GM23338 (cell line): Measurements from ENCODE around the gene CLOCK. TPM values are rescaled to one million over a fixed set of nuclear protein-coding genes. Genes with fewer than 3 reads are reported as not detected.
A peak's percentile ranks its signal among the peaks of the same experiment; 100 is the strongest.

Experiments used
- ATAC-seq: fragments of 200-7000 bp; cut with Tn5 transposase; 3 replicates; pipeline ENCODE4 v1.9.1; 2020
- DNase-seq: peaks from one replicate; pipeline ENCODE4 v3.0.0-alpha.2; 2015; ENCODE audit warnings: low spot score
- H2AFZ ChIP-seq: fragments of 200-600 bp; sonication (generic); 2 replicates; pipeline ENCODE4 v1.8.0; 2016; ENCODE audit warnings: antibody characterized with exemption, mild to moderate bottlenecking, moderate library complexity
- H3F3A ChIP-seq: fragments of 200-600 bp; sonication (generic); replicated peaks from 2 replicates; pipeline ENCODE4 v1.8.0; 2017; ENCODE audit warnings: antibody characterized with exemption, mixed run types, low read depth
- H3K27ac ChIP-seq: fragments of 200-600 bp; sonication (generic); 2 replicates; pipeline ENCODE4 v1.6.1; 2016; ENCODE audit warnings: low read depth
- H3K27me3 ChIP-seq: fragments of 200-600 bp; sonication (generic); 2 replicates; pipeline ENCODE4 v1.8.0; 2016; ENCODE audit warnings: mild to moderate bottlenecking, mixed run types, moderate library complexity; ENCODE audit not compliant: insufficient read depth
- H3K36me3 ChIP-seq: fragments of 200-600 bp; sonication (generic); 2 replicates; pipeline ENCODE4 v1.8.0; 2016; ENCODE audit warnings: mild to moderate bottlenecking; ENCODE audit not compliant: insufficient read depth
- H3K4me1 ChIP-seq: fragments of 200-600 bp; sonication (generic); 2 replicates; pipeline ENCODE4 v1.8.0; 2016; ENCODE audit warnings: mild to moderate bottlenecking, moderate library complexity; ENCODE audit not compliant: insufficient read depth
- H3K4me2 ChIP-seq: fragments of 200-600 bp; sonication (generic); 2 replicates; pipeline ENCODE4 v1.7.1; 2017; ENCODE audit warnings: mixed run types
- H3K4me3 ChIP-seq: fragments of 200-600 bp; sonication (generic); 2 replicates; pipeline ENCODE4 v1.6.1; 2016; ENCODE audit warnings: mixed run types
- H3K79me2 ChIP-seq: fragments of 200-600 bp; sonication (generic); replicated peaks from 2 replicates; pipeline ENCODE4 v1.8.0; 2017; ENCODE audit warnings: mild to moderate bottlenecking; ENCODE audit not compliant: insufficient read depth
- H3K9me2 ChIP-seq: fragments of 200-600 bp; sonication (generic); 2 replicates; pipeline ENCODE4 v1.8.0; 2017; ENCODE audit not compliant: insufficient read depth
- H4K20me1 ChIP-seq: fragments of 200-600 bp; sonication (generic); replicated peaks from 2 replicates; pipeline ENCODE4 v1.8.0; 2017; ENCODE audit warnings: mild to moderate bottlenecking; ENCODE audit not compliant: insufficient read depth
- H3K27ac Mint-ChIP-seq: 2 replicates; pipeline ENCODE4 v1.8.0; 2020; ENCODE audit warnings: inconsistent platforms, mild to moderate bottlenecking, moderate library complexity, mixed read lengths
- H3K27me3 Mint-ChIP-seq: 3 replicates; pipeline ENCODE4 v1.8.0; 2022; ENCODE audit warnings: low read depth, mild to moderate bottlenecking, moderate library complexity, mixed read lengths, inconsistent platforms; ENCODE audit not compliant: insufficient read depth, poor library complexity
- H3K36me3 Mint-ChIP-seq: 3 replicates; pipeline ENCODE4 v1.8.0; 2021; ENCODE audit warnings: low read depth, mild to moderate bottlenecking, inconsistent platforms, moderate library complexity, mixed read lengths
- H3K4me1 Mint-ChIP-seq: 3 replicates; pipeline ENCODE4 v1.8.0; 2020; ENCODE audit warnings: mild to moderate bottlenecking, inconsistent platforms, mixed read lengths
- H3K4me3 Mint-ChIP-seq: 3 replicates; pipeline ENCODE4 v1.8.0; 2021; ENCODE audit warnings: moderate library complexity, mild to moderate bottlenecking, inconsistent platforms, mixed read lengths
- H3K9me3 Mint-ChIP-seq: 3 replicates; pipeline ENCODE4 v1.8.0; 2020; ENCODE audit warnings: moderate library complexity, mild to moderate bottlenecking, inconsistent platforms, mixed read lengths
- CREB1 ChIP-seq: fragments of 250-450 bp; sonication (Bioruptor Pico); IDR thresholded peaks from 2 replicates; pipeline ENCODE4 v1.5.0; 2020; ENCODE audit warnings: low read depth, mild to moderate bottlenecking, moderate library complexity
- EZH2 ChIP-seq: fragments of 200-600 bp; sonication (generic); IDR thresholded peaks from one replicate; pipeline ENCODE4 v1.8.0; 2017; ENCODE audit warnings: antibody characterized with exemption, mild to moderate bottlenecking, low read depth; ENCODE audit not compliant: unreplicated experiment
- EZH2phosphoT487 ChIP-seq: fragments of 200-600 bp; sonication (generic); IDR thresholded peaks from one replicate; pipeline ENCODE4 v1.8.1; 2018; ENCODE audit warnings: antibody characterized with exemption; ENCODE audit not compliant: unreplicated experiment
- JUNB ChIP-seq: IDR thresholded peaks from one replicate; pipeline ENCODE4 v1.6.1; 2016; ENCODE audit warnings: antibody characterized with exemption; ENCODE audit not compliant: unreplicated experiment
- NANOG ChIP-seq: IDR thresholded peaks from 2 replicates; pipeline ENCODE4 v1.6.1; 2016; ENCODE audit warnings: antibody characterized with exemption, borderline replicate concordance
- REST ChIP-seq: IDR thresholded peaks from one replicate; pipeline ENCODE4 v1.6.1; 2018; ENCODE audit warnings: antibody characterized with exemption; ENCODE audit not compliant: unreplicated experiment
- ZNF331 ChIP-seq: fragments of 250-450 bp; sonication (Bioruptor Pico); IDR thresholded peaks from 2 replicates; pipeline ENCODE4 v1.5.0; 2020; ENCODE audit warnings: low read depth, mild to moderate bottlenecking, moderate library complexity
- ZNF462 ChIP-seq: fragments of 250-450 bp; sonication (Bioruptor Pico); IDR thresholded peaks from 2 replicates; pipeline ENCODE4 v1.5.0; 2020; ENCODE audit warnings: mild to moderate bottlenecking, moderate library complexity
- polyA plus RNA-seq: library from polyadenylated mRNA; unstranded; fragments of >200 nt; fragmentation: Nextera tagmentation; extraction: Ambion mirVana; gene quantifications from 2 replicates; pipeline ENCODE4 v1.2.1, GENCODE V29; 2016
- total RNA-seq: library from RNA; depleted of rRNA; stranded (reverse); fragments of >200 nt; shearing (Covaris generic); gene quantifications from 2 replicates; pipeline ENCODE4 v1.2.3, GENCODE V29; 2014
- TF ChIP-seq, protein P1 (sequence below), 2 experiments: fragments of 200-600 bp in 1 of 2; sonication (generic) in 1 of 2; conservative IDR thresholded peaks; 2 replicates each; pipeline versions ENCODE4 v1.5.1 to v1.6.1; 2016 to 2017; ENCODE audit warnings: antibody characterized with exemption in 2 of 2, low read depth in 2 of 2, mild to moderate bottlenecking in 2 of 2, moderate library complexity in 1 of 2

CLOCK gene
- total and polyA plus RNA-seq, 2 experiments from 2014 or later = 17.1 to 28.8 TPM

DNA sequence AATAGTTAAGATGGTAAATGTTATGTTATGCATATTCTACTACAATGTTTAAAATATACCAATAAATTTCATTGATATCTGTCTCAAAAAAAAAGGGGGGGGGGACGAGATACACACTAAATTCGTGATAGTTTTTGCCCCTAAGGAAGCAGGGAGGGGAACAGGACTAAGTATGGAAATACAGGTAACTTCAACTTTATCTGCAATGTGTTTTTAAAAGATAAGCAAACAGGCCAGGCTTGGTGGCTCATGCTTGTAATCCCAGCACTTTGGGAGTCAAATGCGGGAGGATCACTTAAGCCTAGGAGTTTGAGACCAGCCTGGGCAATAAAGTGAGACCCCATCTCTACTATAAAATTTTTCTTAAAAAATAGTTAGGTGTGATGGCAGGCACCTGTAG, 13.4 kb upstream of the CLOCK start (continued):
- TF ChIP-seq REST (no peak), NANOG (no peak), CREB1 (CRISPR knock-in tag) (no peak)

DNA sequence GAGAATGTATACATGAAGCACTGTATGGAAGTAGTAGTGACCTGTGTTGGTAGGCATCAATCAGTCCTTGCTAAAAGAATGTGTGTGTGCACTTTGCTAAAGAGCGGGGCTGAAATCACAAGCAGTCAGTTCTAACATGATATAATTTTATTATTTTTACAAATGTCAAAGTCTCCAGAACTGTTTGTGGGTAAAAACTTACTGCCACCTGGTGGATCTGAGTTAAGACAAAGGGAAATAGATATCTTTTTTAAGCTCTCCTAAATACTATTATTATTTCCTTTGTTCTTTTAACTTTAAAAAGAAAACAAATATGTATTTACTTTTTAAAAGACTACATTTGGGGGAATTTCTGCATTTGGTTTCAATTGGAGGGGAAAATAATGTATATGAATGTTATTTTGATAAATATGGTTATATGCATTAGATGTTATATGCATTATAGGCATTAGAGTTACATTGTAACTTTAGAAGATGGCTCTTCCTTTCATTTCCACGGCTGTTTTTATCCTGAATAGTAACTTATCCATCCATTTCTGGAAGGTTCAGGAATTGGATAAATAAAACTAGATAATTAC, 7.8 kb upstream of the CLOCK start:
- Histone ChIP-seq H3F3A (no peaks in the 10 kb centered on the region), H3K79me2 (no peaks in the 10 kb centered on the region), H3K27ac (no peak overlapping the region), H3K36me3 (no peaks in the 10 kb centered on the region), H3K4me1 (peaks cover 7% of the 10 kb centered on the region), H3K4me3 (no peak overlapping the region), H4K20me1 (no peaks in the 10 kb centered on the region), H2AFZ (no peak overlapping the region), H3K27me3 (no peaks in the 10 kb centered on the region), H3K4me2 (no peak overlapping the region; the same call in 1 of the 2 replicates), H3K9me2 (no peaks in the 10 kb centered on the region)
- Mint-ChIP-seq H3K9me3 (no peaks in the 10 kb centered on the region; the same call in 2 of the 3 replicates), H3K4me3 (no peak overlapping the region), H3K27ac (no peak overlapping the region), H3K36me3 (0 out of 3 replicates have a peak, but pooled peaks cover 3% of the 10 kb centered on the region), H3K4me1 (peaks cover 14% of the 10 kb centered on the region), H3K27me3 (no peaks in the 10 kb centered on the region)
- ATAC-seq = no peak; the same call in 2 of the 3 replicates
- TF ChIP-seq EZH2phosphoT487 (no peak), EZH2 (no peak), ZNF462 (CRISPR knock-in tag) (no peak), ZNF331 (CRISPR knock-in tag) (no peak), JUNB (no peak), NANOG (no peak)
- TF ChIP-seq, protein P1, sequence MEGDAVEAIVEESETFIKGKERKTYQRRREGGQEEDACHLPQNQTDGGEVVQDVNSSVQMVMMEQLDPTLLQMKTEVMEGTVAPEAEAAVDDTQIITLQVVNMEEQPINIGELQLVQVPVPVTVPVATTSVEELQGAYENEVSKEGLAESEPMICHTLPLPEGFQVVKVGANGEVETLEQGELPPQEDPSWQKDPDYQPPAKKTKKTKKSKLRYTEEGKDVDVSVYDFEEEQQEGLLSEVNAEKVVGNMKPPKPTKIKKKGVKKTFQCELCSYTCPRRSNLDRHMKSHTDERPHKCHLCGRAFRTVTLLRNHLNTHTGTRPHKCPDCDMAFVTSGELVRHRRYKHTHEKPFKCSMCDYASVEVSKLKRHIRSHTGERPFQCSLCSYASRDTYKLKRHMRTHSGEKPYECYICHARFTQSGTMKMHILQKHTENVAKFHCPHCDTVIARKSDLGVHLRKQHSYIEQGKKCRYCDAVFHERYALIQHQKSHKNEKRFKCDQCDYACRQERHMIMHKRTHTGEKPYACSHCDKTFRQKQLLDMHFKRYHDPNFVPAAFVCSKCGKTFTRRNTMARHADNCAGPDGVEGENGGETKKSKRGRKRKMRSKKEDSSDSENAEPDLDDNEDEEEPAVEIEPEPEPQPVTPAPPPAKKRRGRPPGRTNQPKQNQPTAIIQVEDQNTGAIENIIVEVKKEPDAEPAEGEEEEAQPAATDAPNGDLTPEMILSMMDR (conservative IDR thresholded peaks at IDR 0.05; ENCODE audit: low read depth in 2 of 2) = peak in 1 of 2 experiments; percentile 62; a peak in 3 of 4 replicates
- no peak for DNase-seq
